Inflammatory macrophage treated with lipopolysaccharide for 1 hour (primary cell): ENCODE results near the gene PRXL2B.

Experiments used
- DNase-seq, 2 donors: peaks; one replicate each; pipeline ENCODE4 v3.0.0-alpha.2; 2020 to 2022

Gene PRXL2B

GRCh38 chr1:2624735-2625300 lies 38.2 kb downstream of the PRXL2B start:
- DNase-seq: no peak

- no peak for DNase-seq
These were observed 38.7 kb downstream of the PRXL2B start for GRCh38 chr1:2625311-2625710.

- peak in 1 of 2 donors; percentile 2 for DNase-seq
These were observed 39.2 kb downstream of the PRXL2B start for GRCh38 chr1:2625748-2626147.

- no peak for DNase-seq
These were observed 41.2 kb downstream of the PRXL2B start for GRCh38 chr1:2627746-2628145.

GRCh38 chr1:2628191-2628932 lies 41.8 kb downstream of the PRXL2B start:
- DNase-seq: no peak

- no peak for DNase-seq
These were observed 42.5 kb downstream of the PRXL2B start for GRCh38 chr1:2628933-2629626.

GRCh38 chr1:2629627-2630497 lies 43.3 kb downstream of the PRXL2B start:
- no peak for DNase-seq

GRCh38 chr1:2630498-2631135 lies 44.0 kb downstream of the PRXL2B start:
- no peak for DNase-seq

DNA sequence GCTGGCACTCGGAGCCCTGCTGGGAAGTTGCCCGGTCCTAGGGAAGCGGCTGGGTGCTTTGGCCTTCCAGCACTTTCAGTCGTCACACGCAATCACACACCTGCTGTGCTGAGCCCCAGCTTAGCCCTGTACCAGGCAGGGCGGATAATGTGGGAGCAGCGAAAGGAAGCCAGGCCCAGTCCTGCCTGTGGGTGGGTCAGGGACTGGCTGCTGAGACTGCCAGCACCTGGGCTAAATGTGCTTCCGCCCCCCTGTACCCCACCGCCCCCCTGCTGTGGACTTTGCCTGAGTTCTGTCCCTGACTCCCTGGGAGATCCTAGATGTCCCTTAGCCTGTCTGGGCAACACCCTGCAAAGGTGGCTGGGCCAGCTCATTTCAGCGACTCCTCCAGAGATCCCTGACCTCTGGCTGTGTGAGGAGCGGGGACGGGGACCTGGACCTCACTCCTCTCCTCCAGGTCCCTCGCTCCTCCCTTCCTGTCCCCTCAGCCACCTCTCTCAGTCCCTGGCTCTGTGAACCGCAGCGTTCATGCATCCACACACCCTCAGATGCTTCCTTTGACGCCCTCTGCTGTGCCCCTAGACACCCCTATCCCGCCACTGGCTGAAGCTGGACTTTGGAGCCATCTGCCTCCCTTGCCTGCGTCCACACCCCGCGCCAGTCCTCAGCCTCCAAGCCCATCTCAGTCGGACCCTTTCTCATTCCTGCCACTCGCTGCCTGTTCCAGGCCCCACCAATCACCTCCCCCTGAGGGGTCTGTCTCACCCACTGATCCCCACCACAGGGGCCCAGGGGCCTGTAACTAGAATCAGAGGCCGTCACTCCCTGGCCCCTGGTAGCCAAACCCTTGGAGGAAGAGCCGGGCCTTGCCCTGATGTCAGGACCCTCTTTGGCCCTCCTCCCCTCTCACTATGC lies 44.8 kb downstream of the PRXL2B start:
- no peak for DNase-seq

GRCh38 chr1:2632051-2632430 lies 45.5 kb downstream of the PRXL2B start:
- DNase-seq: no peak

- no peak for DNase-seq
These were observed 46.2 kb downstream of the PRXL2B start, which contains the start of gene MMEL1 for GRCh38 chr1:2632561-2633361. MMEL1 (minus strand) TSS chr1:2633016; CDS start chr1:2629484, 3,532 bp downstream.

DNA sequence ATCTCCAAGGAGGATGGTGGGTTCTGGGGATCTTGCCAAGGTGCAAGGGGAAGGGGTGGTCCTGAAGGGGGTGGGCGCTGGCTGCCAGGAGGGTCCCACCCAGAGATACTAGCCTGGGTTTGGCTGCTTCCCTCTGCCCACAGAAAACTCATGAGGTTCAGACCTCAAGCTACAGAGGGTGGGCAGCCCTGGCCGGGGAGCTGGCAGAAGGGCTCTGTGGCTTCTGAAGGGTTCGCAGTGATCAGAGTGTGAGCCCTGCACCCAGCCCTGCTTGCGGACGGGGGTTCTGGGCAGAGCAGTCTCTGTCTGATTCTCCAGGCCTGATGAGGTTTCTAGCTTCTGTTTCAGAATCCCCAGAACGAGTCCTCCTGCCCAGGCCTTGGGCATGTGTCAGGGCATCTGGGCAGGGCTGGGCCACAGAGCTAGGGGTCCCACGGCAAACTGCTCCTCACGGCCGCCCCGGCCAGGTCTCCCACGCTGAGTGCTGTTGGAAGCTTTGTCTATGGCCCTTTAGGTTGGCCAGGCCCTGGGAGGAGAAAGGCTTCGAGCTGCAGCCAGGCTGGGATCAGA lies 46.9 kb downstream of the PRXL2B start:
- DNase-seq: no peak

DNA sequence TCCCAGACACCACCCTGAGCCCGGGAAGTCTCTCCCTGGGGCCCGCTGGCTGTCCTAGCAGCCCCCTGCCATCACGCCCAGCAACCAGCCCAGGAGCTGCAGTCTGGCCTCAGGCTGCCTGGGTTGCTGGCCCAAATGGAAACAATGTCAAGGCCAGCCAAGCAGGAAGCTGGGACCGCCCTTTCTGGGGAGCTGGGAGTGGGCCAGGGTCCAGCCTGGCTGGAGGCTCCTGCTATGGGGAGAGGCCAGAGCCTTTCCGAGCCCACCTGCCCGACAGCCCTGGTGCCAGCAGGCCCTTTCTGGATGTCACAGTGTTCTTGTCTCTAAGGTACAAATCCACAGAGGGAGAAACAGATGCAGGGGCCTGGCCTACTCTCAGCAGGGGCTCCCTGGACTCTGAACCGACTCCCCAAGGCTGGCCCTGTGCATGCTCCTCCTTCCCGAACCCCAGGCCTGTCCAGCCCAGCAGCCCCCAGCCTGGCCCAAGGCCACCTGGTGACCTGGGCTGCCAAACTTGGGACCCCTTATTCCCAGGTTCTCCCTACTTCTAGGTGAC lies 47.4 kb downstream of the PRXL2B start:
- no peak for DNase-seq

- no peak for DNase-seq
These were observed 48.9 kb downstream of the PRXL2B start for GRCh38 chr1:2635361-2636010.

DNA sequence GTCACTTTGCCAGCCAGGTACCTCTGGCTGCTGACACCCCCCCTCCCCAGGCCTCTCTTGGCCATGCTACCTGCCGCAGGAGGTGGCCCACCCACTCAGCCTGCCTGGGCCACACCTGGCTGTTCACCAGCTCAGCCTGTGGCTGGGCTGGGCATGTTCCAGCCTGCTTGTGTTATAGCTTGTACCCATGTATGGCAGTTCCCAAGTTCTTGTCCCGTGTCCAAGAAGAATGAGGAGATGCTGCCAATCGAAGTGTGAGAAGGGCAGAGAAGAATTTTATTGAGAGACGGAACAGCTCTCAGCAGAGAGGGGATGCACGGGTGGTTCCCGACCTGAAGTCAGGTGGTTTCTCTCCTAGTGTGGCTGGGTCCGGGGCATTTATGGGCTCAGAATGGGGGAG lies 50.2 kb downstream of the PRXL2B start:
- DNase-seq: no peak

- no peak for DNase-seq
These were observed 51.0 kb downstream of the PRXL2B start for GRCh38 chr1:2637442-2638145.

GRCh38 chr1:2638466-2639115 lies 52.0 kb downstream of the PRXL2B start:
- DNase-seq: no peak

- no peak for DNase-seq
These were observed 52.6 kb downstream of the PRXL2B start for GRCh38 chr1:2639203-2639602.
